MM.1S (cell line): ENCODE results near the gene TTLL5.

ENCODE experiments used
- CTCF ChIP-seq: fragments of 300-600 bp; sonication (generic); IDR thresholded peaks from 2 replicates; pipeline ENCODE4 v1.5.1; 2016; ENCODE audit warnings: antibody characterized with exemption, low read length, mixed read lengths
- EZH2 ChIP-seq: fragments of 300-600 bp; sonication (generic); optimal IDR thresholded peaks from 2 replicates; pipeline ENCODE3; 2017; ENCODE audit warnings: low read depth, mild to moderate bottlenecking, antibody characterized with exemption, low read length, mixed read lengths

- TF ChIP-seq CTCF (no peak), EZH2 (no peak)
Observed at GRCh38 chr14:75824318-75824717, 163.3 kb downstream of the TTLL5 start.
